GM21390 (cell line): ENCODE measurements around the gene ZNF366.
A peak's percentile ranks its signal among the peaks of the same experiment; 100 is the strongest.

Experiments
- ATAC-seq: cut with Tn5 transposase; IDR thresholded peaks from one replicate; pipeline ENCODE4 v1.9.1; 2021; ENCODE audit not compliant: unreplicated experiment

Gene ZNF366, protein sequence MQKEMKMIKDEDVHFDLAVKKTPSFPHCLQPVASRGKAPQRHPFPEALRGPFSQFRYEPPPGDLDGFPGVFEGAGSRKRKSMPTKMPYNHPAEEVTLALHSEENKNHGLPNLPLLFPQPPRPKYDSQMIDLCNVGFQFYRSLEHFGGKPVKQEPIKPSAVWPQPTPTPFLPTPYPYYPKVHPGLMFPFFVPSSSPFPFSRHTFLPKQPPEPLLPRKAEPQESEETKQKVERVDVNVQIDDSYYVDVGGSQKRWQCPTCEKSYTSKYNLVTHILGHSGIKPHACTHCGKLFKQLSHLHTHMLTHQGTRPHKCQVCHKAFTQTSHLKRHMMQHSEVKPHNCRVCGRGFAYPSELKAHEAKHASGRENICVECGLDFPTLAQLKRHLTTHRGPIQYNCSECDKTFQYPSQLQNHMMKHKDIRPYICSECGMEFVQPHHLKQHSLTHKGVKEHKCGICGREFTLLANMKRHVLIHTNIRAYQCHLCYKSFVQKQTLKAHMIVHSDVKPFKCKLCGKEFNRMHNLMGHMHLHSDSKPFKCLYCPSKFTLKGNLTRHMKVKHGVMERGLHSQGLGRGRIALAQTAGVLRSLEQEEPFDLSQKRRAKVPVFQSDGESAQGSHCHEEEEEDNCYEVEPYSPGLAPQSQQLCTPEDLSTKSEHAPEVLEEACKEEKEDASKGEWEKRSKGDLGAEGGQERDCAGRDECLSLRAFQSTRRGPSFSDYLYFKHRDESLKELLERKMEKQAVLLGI

DNA sequence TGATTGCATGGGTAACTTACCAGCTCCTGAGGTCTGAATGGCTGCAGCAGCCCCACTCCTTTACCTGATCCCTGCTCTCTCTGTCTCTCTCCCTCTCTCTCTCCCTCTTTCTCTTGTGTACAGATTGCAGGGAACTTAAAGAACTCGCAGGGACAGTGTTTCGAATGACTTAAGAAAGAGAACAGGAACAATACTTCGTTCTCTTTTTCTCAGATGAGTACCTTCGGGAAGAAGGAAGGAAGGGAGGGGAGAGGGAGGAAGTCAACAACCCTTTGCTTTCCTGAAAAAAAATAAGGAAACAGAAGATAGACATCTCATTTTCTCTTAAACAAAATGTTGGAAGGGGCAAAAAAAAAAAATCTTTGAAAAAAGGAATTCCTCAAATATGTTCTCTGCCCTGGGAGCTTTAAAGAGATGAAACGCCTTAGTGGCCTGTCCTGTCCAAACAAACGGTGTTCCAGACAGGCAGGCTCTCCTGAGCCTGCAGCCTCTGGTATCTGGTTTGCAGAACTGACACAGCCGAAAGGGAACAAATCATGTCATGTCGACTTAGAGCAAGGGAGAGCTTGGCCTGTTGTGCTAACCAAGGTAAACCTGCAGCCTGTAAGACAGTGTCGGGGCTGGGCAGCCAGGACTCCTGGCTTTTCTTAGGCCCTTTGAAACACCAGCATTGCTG, at the start of gene ZNF366:
TSS of gene ZNF366 (minus strand) at position 180 of the 676 bp plus-strand sequence. CDS start 45,914 bp downstream, outside the sequence.
- no peak for ATAC-seq

DNA sequence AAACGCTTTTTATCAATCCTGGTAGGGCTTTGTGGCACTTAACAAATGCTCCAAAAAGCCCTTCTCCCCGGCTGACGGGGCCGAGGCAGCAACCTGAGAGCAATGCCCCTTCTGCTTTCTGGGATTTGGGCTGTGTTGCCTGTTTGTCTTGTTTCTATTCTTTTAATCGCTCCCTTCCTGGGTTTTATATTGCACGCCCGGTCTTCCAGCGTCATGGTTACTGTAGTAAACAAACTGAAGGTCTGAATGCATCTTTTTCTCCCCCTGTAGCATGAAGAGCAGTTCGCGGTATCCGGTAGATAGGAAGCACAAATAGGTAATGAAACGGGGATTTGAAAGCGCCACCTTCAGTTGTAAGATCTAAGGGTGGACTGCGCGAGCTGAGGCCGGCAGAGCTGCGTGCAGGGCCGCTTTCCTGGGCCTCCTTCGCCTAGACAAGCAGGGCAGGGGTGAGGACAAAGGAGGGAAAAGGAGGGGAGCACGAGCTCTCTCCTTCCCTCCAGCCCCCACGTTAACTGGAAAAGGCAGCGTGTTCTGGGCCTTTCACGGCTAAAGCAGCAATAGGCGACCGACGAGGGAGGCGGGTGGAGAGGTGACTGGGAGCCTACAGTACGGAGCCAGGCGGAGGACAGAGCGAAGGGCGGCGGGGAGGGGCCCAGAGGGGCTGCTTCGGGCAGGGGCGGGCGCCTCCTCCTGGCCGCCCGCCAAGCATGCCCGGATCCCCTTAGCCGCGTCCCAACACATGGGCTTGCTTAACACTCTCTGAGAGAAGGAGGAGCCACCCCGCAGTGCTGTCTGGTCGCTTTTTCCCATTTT, 49.3 kb upstream of the ZNF366 start:
- peak; percentile 84 for ATAC-seq

- ATAC-seq, result no peak
Observed at GRCh38 chr5:72555871-72556270, 48.7 kb upstream of the ZNF366 start.

DNA sequence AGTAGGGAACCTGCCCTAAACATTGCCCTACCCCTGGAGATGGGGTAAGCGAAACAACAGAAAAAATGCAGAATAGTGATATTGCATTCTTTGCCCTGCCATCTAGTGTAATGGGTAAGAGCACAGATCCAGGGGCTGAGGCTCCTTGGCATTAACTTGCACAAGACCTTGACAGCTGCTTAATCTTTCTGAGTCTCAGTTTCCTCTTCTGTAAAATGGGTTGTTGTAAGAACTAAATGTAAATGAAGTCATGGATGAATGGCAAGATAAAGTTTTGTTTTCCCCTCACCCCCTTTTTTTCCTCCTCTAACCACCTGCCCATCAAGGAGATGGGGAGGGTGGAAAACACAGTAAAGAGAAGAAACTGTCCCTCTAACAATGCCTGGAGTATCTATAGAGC, 47.7 kb upstream of the ZNF366 start:
- no peak for ATAC-seq

GRCh38 chr5:72552041-72552557, 44.9 kb upstream of the ZNF366 start:
- no peak for ATAC-seq

DNA sequence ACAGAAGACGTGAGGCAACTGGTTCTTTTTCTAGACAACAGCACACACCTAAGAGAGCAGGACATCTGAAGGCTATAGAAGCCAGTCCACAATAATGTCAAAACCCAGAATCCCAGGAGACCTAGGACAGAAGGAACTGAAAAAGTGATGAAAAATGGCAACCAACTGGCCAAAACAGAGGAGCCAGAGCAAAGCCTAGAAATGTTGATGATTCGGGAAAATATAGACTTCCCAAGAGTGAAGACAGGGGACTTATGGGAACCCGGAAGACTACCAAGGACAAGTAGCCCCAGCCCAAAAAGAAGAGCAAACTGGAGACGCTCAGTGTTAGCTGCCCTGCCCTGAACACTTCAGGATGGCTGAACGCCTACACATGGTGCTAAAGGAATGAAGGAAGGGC, 43.4 kb upstream of the ZNF366 start:
- no peak for ATAC-seq

DNA sequence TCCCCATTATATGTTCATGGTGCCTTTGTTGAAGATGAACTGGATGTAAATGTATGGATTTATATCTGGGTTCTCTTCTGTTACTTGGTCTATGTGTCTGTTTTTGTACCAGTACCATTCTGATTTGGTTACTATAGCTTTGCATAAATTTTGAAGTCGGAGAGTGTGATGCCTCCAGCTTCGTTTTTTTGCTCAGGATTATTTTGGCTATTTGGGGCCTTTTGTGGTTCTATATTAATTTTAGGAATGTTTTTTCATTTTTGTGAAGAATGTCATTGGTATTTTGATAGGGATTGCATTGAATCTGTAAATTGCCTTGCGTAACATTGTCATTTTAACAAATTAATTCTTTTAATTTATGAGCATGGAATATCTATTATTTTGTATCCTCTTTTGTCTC, 36.6 kb upstream of the ZNF366 start:
- no peak for ATAC-seq

GRCh38 chr5:72543365-72543764, 36.2 kb upstream of the ZNF366 start:
- ATAC-seq, result no peak

GRCh38 chr5:72542695-72543094, 35.5 kb upstream of the ZNF366 start:
- no peak for ATAC-seq

DNA sequence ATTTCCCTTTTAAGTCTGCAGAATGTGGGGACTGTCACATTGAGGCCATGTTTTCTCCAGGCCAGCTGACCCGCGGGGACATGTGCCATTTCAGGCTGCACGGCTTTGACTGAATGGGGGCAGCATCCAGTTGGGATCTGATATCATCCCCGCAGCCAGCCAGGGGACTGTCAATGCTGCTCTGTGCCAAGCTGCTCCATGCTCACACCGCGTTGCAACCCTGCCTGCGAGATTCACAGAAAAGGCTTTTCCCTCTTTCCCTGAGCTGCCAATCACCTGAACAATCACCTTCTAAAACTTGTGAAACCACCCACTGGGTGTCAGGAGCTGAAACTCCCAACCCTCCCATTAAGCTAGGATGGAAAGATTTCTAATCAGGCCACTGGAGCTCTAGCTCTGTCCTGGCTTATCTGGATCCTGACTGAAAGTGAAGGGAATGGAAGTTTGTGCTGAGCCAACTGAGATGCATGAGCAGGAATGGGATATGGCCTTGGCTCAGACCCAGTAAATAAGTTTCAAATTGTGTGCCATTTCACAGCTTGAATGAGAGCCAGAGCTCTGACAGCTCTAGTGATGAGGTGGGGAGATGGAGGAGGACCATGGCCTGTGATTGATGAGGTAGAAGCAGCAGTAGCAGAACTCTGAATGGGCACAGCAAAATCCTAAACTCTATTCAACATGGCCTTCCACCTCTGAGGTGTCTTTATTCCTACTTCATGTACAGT, 34.5 kb upstream of the ZNF366 start:
- no peak for ATAC-seq

DNA sequence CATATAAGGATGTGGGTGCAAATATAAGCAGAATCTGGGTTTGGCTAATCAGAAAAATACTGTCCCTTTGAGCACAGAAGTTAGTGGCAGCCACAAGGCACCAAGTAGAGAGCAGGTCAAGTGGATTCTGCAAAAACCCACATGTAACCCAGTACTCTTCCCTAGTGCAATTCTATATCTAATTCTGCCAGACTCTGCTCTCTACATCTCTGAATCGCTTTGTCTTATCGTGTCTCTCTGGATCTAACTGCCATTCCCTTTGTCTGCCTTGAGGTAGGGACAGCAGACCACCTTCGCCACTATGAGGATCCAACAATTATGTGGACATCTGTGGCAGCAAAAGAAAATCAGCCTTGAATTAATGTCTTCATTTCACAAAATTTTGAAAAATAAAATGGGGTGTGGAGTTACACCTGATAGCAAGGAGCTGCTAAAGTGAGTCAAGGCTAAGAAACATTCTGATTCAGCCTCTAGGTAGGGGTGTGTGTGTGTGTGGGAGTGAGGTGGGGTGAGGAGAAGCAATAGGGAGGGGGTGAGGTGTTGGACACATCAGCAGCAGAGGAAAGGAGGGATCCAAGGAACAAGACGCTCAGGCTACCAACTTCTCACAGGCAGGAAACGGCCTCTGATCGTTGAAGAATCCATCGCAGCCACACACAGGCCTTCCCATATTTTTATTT, 33.7 kb upstream of the ZNF366 start:
- no peak for ATAC-seq

GRCh38 chr5:72539726-72540125, 32.5 kb upstream of the ZNF366 start:
- no peak for ATAC-seq

DNA sequence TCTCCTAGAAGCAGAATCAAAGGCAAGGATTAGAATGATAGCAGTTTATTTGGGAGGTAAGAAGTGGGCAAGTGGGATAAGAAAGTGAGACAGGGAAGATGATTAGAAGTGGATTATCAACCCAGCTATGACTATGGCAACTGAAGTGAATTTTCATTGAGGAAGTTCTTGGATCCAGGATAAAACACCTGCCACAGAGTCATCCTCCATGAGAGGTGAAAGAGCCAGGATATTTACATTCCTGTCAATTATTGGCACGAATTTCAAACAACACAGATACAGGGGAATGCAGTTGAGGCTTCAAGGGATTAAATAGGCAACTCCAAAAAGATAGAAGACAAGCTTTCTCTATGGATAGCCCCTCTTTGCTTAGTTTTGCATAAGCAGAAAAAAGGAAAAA, 31.8 kb upstream of the ZNF366 start:
- no peak for ATAC-seq

GRCh38 chr5:72537166-72537565, 30.0 kb upstream of the ZNF366 start:
- ATAC-seq, result no peak

DNA sequence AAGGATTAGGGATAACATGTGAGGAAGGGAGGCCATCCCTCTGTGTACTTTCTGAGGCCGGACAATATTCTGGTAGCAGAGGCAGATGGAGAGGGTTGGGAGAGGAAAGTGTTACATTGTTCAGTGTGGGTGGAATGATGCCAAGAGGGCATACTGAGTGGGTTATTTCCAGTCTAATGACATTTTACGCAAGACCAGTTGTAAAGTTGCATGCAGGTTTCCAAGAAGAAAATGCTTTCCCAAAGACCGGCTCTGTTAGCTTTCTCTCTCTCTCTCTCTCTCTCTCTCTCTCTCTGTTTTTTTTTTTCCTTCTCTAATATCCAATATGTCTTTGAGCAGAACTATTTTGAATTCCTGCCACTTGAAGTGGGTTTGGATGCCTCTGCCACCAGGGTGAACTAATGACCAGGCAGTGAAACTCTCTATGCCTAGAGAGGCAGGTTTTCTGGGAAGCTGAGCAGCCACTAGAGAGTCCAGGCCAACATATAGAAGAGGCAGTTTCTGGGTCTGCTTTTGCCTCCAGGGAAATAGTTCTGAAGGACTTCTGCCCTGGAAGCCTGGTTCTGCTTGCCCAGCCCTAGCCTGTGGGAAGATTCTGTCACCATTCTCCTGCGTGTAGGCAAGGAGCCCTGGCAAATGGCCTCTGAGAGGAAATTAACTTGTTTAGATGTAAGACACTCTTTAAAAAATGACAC, 24.4 kb upstream of the ZNF366 start:
- ATAC-seq, result no peak

DNA sequence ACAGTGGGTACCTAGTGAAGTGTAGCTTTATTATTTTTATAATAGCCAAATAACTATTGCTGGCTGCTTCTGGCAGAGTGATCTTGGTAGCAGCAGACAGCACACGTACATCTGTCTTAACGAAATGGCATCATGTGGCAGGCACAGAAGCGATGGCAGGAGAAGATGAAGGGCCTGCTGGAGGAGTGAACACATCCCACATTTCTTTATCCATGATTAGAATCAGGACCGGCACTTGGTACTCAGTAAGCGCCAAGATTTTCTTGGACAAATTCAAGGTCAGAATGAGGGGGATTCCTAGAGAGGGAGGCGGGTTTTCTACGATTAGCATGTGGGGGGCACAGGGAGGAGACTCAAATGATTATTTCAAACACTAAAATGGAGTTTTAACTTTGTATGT, 23.0 kb upstream of the ZNF366 start:
- ATAC-seq, result no peak

- ATAC-seq, result no peak
Observed at GRCh38 chr5:72529383-72529782, 22.2 kb upstream of the ZNF366 start.

GRCh38 chr5:72525816-72526215, 18.6 kb upstream of the ZNF366 start:
- ATAC-seq, result no peak
